ENCODE results near the gene SDCBP2. TPM values are rescaled to one million over a fixed set of nuclear protein-coding genes. Genes with fewer than 3 reads are reported as not detected.

SDCBP2 gene
- total RNA-seq, 1 donor from 2014 or later: 1.6 TPM

DNA sequence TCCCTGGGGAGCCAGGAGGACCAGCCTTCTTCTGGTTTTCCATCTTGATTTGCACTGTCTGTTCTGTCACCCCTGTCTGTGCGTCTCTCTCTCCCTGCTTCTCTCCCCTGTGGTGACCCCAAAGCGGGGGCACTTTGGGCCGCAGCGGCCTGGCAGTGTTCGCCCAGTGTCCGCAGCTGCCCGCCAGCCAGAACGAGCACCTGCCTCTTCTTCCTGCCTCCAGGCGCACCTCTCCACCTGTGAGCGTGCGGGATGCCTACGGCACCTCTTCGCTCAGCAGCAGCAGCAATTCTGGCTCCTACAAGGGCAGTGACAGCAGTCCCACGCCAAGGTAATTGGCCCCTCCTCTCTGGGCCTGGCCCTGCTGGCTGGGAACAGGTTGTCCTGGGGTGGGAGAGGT, 32.0 kb downstream of the SDCBP2 start:
- no peaks in the 10 kb centered on the region for H3K36me3 ChIP-seq
- H2AFZ ChIP-seq (replicated peaks): no peak overlapping the region
- Mint-ChIP-seq H3K4me3 (no peak overlapping the region), H3K27ac (no peak overlapping the region), H3K36me3 (no peaks in the 10 kb centered on the region), H3K27me3 (ENCODE audit: insufficient read depth, low read depth) (no peaks in the 10 kb centered on the region), H3K4me1 (peaks cover 14% of the 10 kb centered on the region), H3K9me3 (no peaks in the 10 kb centered on the region)
- peaks cover 13% of the 10 kb centered on the region for H3K4me1 ChIP-seq
- H3F3A ChIP-seq (ENCODE audit: low read depth): no peaks in the 10 kb centered on the region
- H4K20me1 ChIP-seq (ENCODE audit: low read depth): no peaks in the 10 kb centered on the region
- no peaks in the 10 kb centered on the region for H3K9me3 ChIP-seq (ENCODE audit: low read depth)
- TF ChIP-seq EZH2phosphoT487 (IDR thresholded peaks at IDR 0.05) (no peak), EZH2 (IDR thresholded peaks at IDR 0.05) (no peak)
- H3K79me2 ChIP-seq (ENCODE audit: low read depth): no peaks in the 10 kb centered on the region
- no peak overlapping the region for H3K27ac ChIP-seq
- no peaks in the 10 kb centered on the region for H3K27me3 ChIP-seq
- DNase-seq (ENCODE audit: low spot score): no peak
- H3K4me2 ChIP-seq: no peak overlapping the region
- no peak overlapping the region for H3K9ac ChIP-seq
- no peak overlapping the region for H3K4me3 ChIP-seq

DNA sequence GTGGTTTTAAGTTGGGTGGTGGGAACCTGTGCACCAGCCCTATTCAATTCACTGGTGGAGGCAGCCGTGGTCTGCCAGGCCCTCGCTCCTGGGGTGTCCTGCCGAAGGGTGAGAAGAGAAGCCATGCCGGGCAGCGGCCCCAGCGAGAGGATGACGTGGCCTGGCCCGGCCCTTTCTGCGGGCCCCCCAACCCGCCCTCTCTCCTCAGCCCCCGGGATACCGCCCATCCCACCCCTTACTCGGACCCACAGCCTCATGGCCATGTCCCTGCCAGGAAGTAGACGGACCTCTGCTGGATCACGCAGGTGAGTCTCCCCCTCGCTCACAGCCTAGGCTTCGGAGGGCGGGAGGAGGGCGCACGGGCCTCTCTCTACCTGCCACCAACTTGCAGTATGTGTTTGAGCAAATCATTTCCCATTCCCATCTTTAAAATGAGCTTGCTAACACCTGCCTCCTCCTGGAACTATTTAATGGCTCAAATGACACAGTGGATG, 32.8 kb downstream of the SDCBP2 start:
- H3K4me2 ChIP-seq: no peak overlapping the region
- no peak for DNase-seq (ENCODE audit: low spot score)
- H3K4me1 ChIP-seq: peaks cover 10% of the 10 kb centered on the region
- no peaks in the 10 kb centered on the region for H3K36me3 Mint-ChIP-seq
- no peaks in the 10 kb centered on the region for H3K9me3 Mint-ChIP-seq
- no peak overlapping the region for H2AFZ ChIP-seq (replicated peaks)
- no peak overlapping the region for H3K4me3 Mint-ChIP-seq
- H3K27me3 Mint-ChIP-seq (ENCODE audit: insufficient read depth, low read depth): no peaks in the 10 kb centered on the region
- no peaks in the 10 kb centered on the region for H3K79me2 ChIP-seq (ENCODE audit: low read depth)
- H3K27ac Mint-ChIP-seq: no peak overlapping the region
- no peak overlapping the region for H3K9ac ChIP-seq
- H3K9me3 ChIP-seq (ENCODE audit: low read depth): no peaks in the 10 kb centered on the region
- no peak overlapping the region for H3K27ac ChIP-seq
- peaks cover 11% of the 10 kb centered on the region for H3K4me1 Mint-ChIP-seq
- H3F3A ChIP-seq (ENCODE audit: low read depth): no peaks in the 10 kb centered on the region
- TF ChIP-seq EZH2 (IDR thresholded peaks at IDR 0.05) (no peak), CTCF (IDR thresholded peaks at IDR 0.05) (no peak), EZH2phosphoT487 (IDR thresholded peaks at IDR 0.05) (no peak)
- H3K36me3 ChIP-seq: no peaks in the 10 kb centered on the region
- no peak overlapping the region for H3K4me3 ChIP-seq
- H3K27me3 ChIP-seq: no peaks in the 10 kb centered on the region
- no peaks in the 10 kb centered on the region for H4K20me1 ChIP-seq (ENCODE audit: low read depth)

GRCh38 chr20:1295276-1295930, 33.5 kb downstream of the SDCBP2 start:
- Histone ChIP-seq H3K4me3 (no peak overlapping the region), H4K20me1 (ENCODE audit: low read depth) (no peaks in the 10 kb centered on the region), H3K79me2 (ENCODE audit: low read depth) (no peaks in the 10 kb centered on the region), H3K9ac (no peak overlapping the region), H3F3A (ENCODE audit: low read depth) (no peaks in the 10 kb centered on the region), H3K4me1 (peaks cover 5% of the 10 kb centered on the region), H3K27ac (no peak overlapping the region), H3K36me3 (no peaks in the 10 kb centered on the region), H3K4me2 (no peak overlapping the region), H3K9me3 (ENCODE audit: low read depth) (no peaks in the 10 kb centered on the region), H3K27me3 (no peaks in the 10 kb centered on the region), H2AFZ (replicated peaks) (no peak overlapping the region)
- Mint-ChIP-seq H3K36me3 (no peaks in the 10 kb centered on the region), H3K4me1 (peaks cover 8% of the 10 kb centered on the region), H3K4me3 (no peak overlapping the region), H3K9me3 (no peaks in the 10 kb centered on the region), H3K27me3 (ENCODE audit: insufficient read depth, low read depth) (no peaks in the 10 kb centered on the region), H3K27ac (no peak overlapping the region)
- TF ChIP-seq EZH2phosphoT487 (IDR thresholded peaks at IDR 0.05) (no peak), EZH2 (IDR thresholded peaks at IDR 0.05) (no peak), CTCF (IDR thresholded peaks at IDR 0.05) (no peak)
- no peak for DNase-seq (ENCODE audit: low spot score)

GRCh38 chr20:1294497-1294896, 34.4 kb downstream of the SDCBP2 start:
- H2AFZ ChIP-seq (replicated peaks): no peak overlapping the region
- H3K4me3 ChIP-seq: no peak overlapping the region
- Mint-ChIP-seq H3K9me3 (no peaks in the 10 kb centered on the region), H3K27me3 (ENCODE audit: insufficient read depth, low read depth) (no peaks in the 10 kb centered on the region), H3K36me3 (no peaks in the 10 kb centered on the region), H3K4me1 (peaks cover 8% of the 10 kb centered on the region), H3K27ac (no peak overlapping the region), H3K4me3 (no peak overlapping the region)
- H3K79me2 ChIP-seq (ENCODE audit: low read depth): no peaks in the 10 kb centered on the region
- no peaks in the 10 kb centered on the region for H3K36me3 ChIP-seq
- H4K20me1 ChIP-seq (ENCODE audit: low read depth): no peaks in the 10 kb centered on the region
- TF ChIP-seq EZH2 (IDR thresholded peaks at IDR 0.05): no peak
- no peak for TF ChIP-seq EZH2phosphoT487 (IDR thresholded peaks at IDR 0.05)
- TF ChIP-seq CTCF (IDR thresholded peaks at IDR 0.05): no peak
- no peak for DNase-seq (ENCODE audit: low spot score)
- H3K4me2 ChIP-seq: no peak overlapping the region
- no peaks in the 10 kb centered on the region for H3F3A ChIP-seq (ENCODE audit: low read depth)
- H3K27ac ChIP-seq: no peak overlapping the region
- H3K9ac ChIP-seq: no peak overlapping the region
- no peaks in the 10 kb centered on the region for H3K27me3 ChIP-seq
- H3K4me1 ChIP-seq: peaks cover 5% of the 10 kb centered on the region
- no peaks in the 10 kb centered on the region for H3K9me3 ChIP-seq (ENCODE audit: low read depth)

Data from neural progenitor cell (in vitro differentiated cells).